ENCODE measurements around the gene TNFAIP3.

- TF ChIP-seq EZH2 (IDR thresholded peaks at IDR 0.05) (no peak), POLR2AphosphoS5 (IDR thresholded peaks at IDR 0.05; ENCODE audit: borderline replicate concordance, low read depth, low read length) (no peak), FOXP2 (optimal IDR thresholded peaks at IDR 0.05; ENCODE audit: control extremely low read depth, extremely low read length, insufficient read depth) (no peak)
These were observed 42.2 kb upstream of the TNFAIP3 start for GRCh38 chr6:137824896-137825295.
